A673 (cell line): ENCODE measurements around the gene WDR7.

ENCODE experiments used
- EZH2 ChIP-seq: fragments of 200-600 bp; sonication (generic); IDR thresholded peaks from 2 replicates; pipeline ENCODE4 v1.6.1; 2017; ENCODE audit warnings: borderline replicate concordance, low read depth, mild to moderate bottlenecking, mixed read lengths, antibody characterized with exemption, low read length; ENCODE audit not compliant: poor library complexity, severe bottlenecking
- TF ChIP-seq, protein P1 (sequence below): fragments of 300-800, 200-600 bp; sonication (generic); conservative IDR thresholded peaks from 2 replicates; pipeline ENCODE4 v1.5.1; 2017; ENCODE audit warnings: low read depth, mild to moderate bottlenecking, antibody characterized with exemption, low read length, moderate library complexity, mixed read lengths

DNA sequence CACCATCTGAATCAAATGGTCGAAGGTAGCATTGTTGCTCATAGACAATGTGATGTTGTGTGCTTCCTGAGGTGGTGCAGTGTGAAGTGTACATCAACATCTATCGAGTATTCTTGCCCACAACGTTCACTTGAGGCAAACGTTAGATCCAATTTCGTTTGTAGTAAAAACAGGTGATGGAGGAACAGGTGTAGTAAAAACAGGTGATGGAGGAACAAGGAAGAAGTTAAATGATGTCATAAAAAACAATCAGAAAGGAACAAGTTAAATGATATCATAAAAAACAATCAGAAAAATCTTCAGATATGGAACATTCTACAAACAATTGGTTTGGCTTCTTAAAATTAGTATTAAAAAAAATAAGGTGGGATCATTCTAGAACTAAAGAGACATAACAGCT is 11.3 kb downstream of the WDR7 start:
- TF ChIP-seq EZH2, result no peak
- TF ChIP-seq, protein P1, sequence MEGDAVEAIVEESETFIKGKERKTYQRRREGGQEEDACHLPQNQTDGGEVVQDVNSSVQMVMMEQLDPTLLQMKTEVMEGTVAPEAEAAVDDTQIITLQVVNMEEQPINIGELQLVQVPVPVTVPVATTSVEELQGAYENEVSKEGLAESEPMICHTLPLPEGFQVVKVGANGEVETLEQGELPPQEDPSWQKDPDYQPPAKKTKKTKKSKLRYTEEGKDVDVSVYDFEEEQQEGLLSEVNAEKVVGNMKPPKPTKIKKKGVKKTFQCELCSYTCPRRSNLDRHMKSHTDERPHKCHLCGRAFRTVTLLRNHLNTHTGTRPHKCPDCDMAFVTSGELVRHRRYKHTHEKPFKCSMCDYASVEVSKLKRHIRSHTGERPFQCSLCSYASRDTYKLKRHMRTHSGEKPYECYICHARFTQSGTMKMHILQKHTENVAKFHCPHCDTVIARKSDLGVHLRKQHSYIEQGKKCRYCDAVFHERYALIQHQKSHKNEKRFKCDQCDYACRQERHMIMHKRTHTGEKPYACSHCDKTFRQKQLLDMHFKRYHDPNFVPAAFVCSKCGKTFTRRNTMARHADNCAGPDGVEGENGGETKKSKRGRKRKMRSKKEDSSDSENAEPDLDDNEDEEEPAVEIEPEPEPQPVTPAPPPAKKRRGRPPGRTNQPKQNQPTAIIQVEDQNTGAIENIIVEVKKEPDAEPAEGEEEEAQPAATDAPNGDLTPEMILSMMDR, result no peak
